Activated naive CD4-positive, alpha-beta T cell treated with anti-CD3 and anti-CD28 coated beads for 36 hours (primary cell): ENCODE results near the gene GCH1. TPM values are rescaled to one million over a fixed set of nuclear protein-coding genes. Genes with fewer than 3 reads are reported as not detected.
"Not testable (repeated sequence)": the region's sequence is repeated elsewhere in the genome, so short reads cannot be mapped to it uniquely, and the experiment has no call there.

Source experiments
- CTCF ChIA-PET: fragments of 350-600 bp; sonication (Branson Sonifier 250); formaldehyde crosslinking; loops from one replicate; lab custom pipeline; 2021; ENCODE audit warnings: antibody characterized with exemption; lab: Charles Lee
- DNase-seq: peaks from one replicate; pipeline ENCODE4 v3.0.0-alpha.2; 2020
- H3K27ac Mint-ChIP-seq: one replicate; pipeline ENCODE4 v1.8.0; 2021; ENCODE audit warnings: mild to moderate bottlenecking, mixed read lengths
- H3K27me3 Mint-ChIP-seq: one replicate; pipeline ENCODE4 v1.8.0; 2021; ENCODE audit warnings: low read depth, mixed read lengths
- H3K36me3 Mint-ChIP-seq: one replicate; pipeline ENCODE4 v1.8.0; 2021; ENCODE audit warnings: low read depth, mixed read lengths
- H3K4me1 Mint-ChIP-seq: one replicate; pipeline ENCODE4 v1.8.0; 2021; ENCODE audit warnings: low read depth, mixed read lengths
- H3K4me3 Mint-ChIP-seq: one replicate; pipeline ENCODE4 v1.8.0; 2021; ENCODE audit warnings: mild to moderate bottlenecking, moderate library complexity, mixed read lengths
- H3K9me3 Mint-ChIP-seq: one replicate; pipeline ENCODE4 v1.8.0; 2021; ENCODE audit warnings: mixed read lengths
- intact Hi-C: fragments of 100-400 bp; cut with micrococcal nuclease; formaldehyde crosslinking; loops from one replicate; pipeline ENCODE4 v1.15.1; 2023
- total RNA-seq, 2 experiments: library from RNA; stranded (reverse); gene quantifications; one replicate each; pipeline ENCODE4 v1.2.3, GENCODE V29; 2021

The GCH1 gene
- total RNA-seq, 2 experiments from 2014 or later, result 56.8 to 57.3 TPM

- no peak for DNase-seq
- no peaks in the 10 kb centered on the region for H3K9me3 Mint-ChIP-seq
- H3K27me3 Mint-ChIP-seq, result no peaks in the 10 kb centered on the region
- no peaks in the 10 kb centered on the region for H3K4me1 Mint-ChIP-seq
- no peak overlapping the region for H3K27ac Mint-ChIP-seq
- CTCF ChIA-PET, result no interaction called here
- no peaks in the 10 kb centered on the region for H3K36me3 Mint-ChIP-seq
- intact Hi-C loops, result no loop called here
- H3K4me3 Mint-ChIP-seq, result no peak overlapping the region
These were observed 25.6 kb upstream of the GCH1 start for GRCh38 chr14:54928216-54928615.

DNA sequence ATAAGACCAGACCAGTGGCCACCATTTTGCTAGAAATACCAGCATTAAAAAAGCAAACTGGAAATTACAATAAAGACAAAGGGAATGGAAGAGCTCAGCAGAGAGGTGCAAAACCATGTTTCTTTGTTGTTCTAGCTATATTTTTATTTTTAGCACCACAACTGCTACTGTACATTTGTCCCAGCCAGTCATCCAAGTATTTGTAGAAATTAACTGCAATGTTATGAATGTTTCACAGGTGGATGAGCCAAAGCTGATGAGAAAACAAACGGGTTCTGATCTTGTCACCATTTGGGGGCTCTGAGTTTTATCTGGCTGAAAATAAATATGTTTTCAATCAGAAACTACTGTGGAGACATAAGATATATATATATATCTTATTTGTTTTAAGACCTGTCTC lies 24.9 kb upstream of the GCH1 start:
- intact Hi-C loops, result no loop called here
- no peaks in the 10 kb centered on the region for H3K36me3 Mint-ChIP-seq
- no peaks in the 10 kb centered on the region for H3K9me3 Mint-ChIP-seq
- no peaks in the 10 kb centered on the region for H3K27me3 Mint-ChIP-seq
- no peak overlapping the region for H3K27ac Mint-ChIP-seq
- DNase-seq, result no peak
- no peak overlapping the region for H3K4me3 Mint-ChIP-seq
- CTCF ChIA-PET, result no interaction called here
- H3K4me1 Mint-ChIP-seq, result no peaks in the 10 kb centered on the region

DNA sequence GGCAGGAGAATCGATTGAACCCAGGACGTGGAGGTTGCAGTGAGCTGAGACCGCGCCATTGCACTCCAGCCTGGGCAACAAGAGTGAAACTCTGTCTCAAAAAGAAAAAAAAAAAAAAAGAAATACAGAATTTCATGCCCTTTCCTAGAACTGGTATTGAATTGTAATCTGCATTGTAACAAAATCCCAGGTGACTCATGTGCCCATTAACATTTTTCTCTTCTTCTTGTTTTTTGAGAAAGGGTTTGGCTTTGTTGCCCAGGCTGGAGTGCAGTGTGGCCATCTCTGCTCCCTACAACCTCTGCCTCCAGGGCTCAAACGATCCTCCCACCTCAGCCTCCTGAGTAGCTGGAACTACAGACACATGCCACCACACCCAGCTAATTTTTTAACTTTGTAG lies 23.9 kb upstream of the GCH1 start:
- H3K4me3 Mint-ChIP-seq, DNase-seq, H3K36me3 Mint-ChIP-seq, H3K27me3 Mint-ChIP-seq, H3K9me3 Mint-ChIP-seq, H3K4me1 Mint-ChIP-seq, H3K27ac Mint-ChIP-seq, intact Hi-C loops: not testable (repeated sequence)
- CTCF ChIA-PET, result interaction anchor here (0.6 kb wide), 1 partner anchor 35 kb away, joined by 3 read pairs; no protein-coding TSS in a partner anchor

GRCh38 chr14:54922598-54922997 lies 20.0 kb upstream of the GCH1 start:
- Mint-ChIP-seq H3K9me3 (no peaks in the 10 kb centered on the region), H3K4me1 (no peaks in the 10 kb centered on the region), H3K36me3 (no peaks in the 10 kb centered on the region), H3K27ac (no peak overlapping the region), H3K4me3 (no peak overlapping the region), H3K27me3 (no peaks in the 10 kb centered on the region)
- DNase-seq, result no peak
- intact Hi-C loops, result no loop called here
- CTCF ChIA-PET, result no interaction called here

- CTCF ChIA-PET, result no interaction called here
- Mint-ChIP-seq H3K4me1 (no peaks in the 10 kb centered on the region), H3K4me3 (no peak overlapping the region), H3K36me3 (no peaks in the 10 kb centered on the region), H3K27me3 (no peaks in the 10 kb centered on the region), H3K27ac (no peak overlapping the region), H3K9me3 (no peaks in the 10 kb centered on the region)
- intact Hi-C loops, result no loop called here
- no peak for DNase-seq
These were observed 17.4 kb upstream of the GCH1 start for GRCh38 chr14:54920052-54920451.

DNA sequence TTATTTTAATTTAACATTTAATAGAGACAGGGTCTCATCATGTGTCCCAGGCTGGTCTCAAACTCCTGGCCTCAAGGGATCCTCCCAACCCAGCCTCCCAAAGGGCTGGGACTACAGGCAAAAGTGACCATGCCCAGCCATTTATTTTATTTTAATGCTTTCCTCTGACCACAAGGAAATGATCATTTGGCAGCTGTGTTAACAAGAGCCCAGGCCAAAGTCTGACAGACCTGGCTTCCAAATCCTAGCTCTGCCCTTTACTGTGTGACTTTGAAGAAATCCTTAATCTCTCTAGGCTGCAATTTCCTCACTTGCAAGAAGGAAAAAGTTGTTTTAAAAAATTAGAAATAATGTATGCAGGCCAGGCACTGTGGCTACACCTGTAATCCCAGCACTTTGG lies 16.7 kb upstream of the GCH1 start:
- Mint-ChIP-seq H3K36me3 (no peaks in the 10 kb centered on the region), H3K27ac (no peak overlapping the region), H3K27me3 (no peaks in the 10 kb centered on the region), H3K4me1 (no peaks in the 10 kb centered on the region), H3K4me3 (no peak overlapping the region), H3K9me3 (no peaks in the 10 kb centered on the region)
- CTCF ChIA-PET, result no interaction called here
- intact Hi-C loops, result no loop called here
- no peak for DNase-seq

DNA sequence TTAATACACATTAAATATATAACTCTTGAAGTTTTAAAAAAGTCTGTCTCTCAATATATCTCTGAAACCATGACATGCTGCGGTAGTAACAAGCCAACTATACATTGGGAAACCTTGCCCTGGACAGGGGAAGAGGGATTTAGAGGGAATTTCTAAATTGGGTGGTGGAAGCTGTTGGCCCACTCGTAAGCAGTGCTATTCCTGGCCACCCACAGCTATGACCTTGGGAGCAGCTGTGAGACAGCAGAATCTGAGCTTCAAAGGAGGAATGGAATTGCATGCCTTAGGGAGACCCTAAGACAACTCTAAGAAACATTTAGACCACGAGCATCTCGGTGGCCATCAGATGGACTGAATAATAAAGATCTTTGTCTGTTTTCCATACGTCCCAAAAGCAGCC lies 15.8 kb upstream of the GCH1 start:
- no peak for DNase-seq
- Mint-ChIP-seq H3K4me1 (no peaks in the 10 kb centered on the region), H3K4me3 (no peak overlapping the region), H3K9me3 (no peaks in the 10 kb centered on the region), H3K36me3 (no peaks in the 10 kb centered on the region), H3K27me3 (no peaks in the 10 kb centered on the region), H3K27ac (no peak overlapping the region)
- CTCF ChIA-PET, result interaction anchor here (1.0 kb wide), 1 partner anchor 16 kb away, joined by 6 read pairs; the partner anchor contains the start of gene GCH1
- intact Hi-C loops, result no loop called here

DNA sequence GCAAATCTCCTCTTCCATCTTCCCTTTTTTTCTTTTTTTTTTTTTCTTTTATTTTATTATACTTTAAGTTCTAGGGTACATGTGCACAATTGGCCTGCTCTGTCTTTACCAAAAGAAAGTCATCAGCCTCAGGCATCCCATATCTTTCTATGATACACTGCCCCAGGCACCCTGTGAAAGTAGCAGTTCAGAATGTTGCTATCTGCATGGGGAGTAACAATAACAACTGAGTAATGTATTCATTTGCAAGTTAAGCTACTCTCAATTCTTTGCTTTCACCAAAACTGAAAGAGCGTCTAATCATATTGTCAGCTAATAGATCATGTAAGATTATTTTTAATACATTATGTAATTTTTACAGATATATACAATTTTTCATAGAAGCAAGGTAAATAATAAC lies 13.5 kb upstream of the GCH1 start:
- intact Hi-C loops, result no loop called here
- H3K4me1 Mint-ChIP-seq, result no peaks in the 10 kb centered on the region
- H3K9me3 Mint-ChIP-seq, result no peaks in the 10 kb centered on the region
- H3K36me3 Mint-ChIP-seq, result no peaks in the 10 kb centered on the region
- no peaks in the 10 kb centered on the region for H3K27me3 Mint-ChIP-seq
- no peak overlapping the region for H3K4me3 Mint-ChIP-seq
- no peak overlapping the region for H3K27ac Mint-ChIP-seq
- DNase-seq, result no peak
- CTCF ChIA-PET, result no interaction called here

DNA sequence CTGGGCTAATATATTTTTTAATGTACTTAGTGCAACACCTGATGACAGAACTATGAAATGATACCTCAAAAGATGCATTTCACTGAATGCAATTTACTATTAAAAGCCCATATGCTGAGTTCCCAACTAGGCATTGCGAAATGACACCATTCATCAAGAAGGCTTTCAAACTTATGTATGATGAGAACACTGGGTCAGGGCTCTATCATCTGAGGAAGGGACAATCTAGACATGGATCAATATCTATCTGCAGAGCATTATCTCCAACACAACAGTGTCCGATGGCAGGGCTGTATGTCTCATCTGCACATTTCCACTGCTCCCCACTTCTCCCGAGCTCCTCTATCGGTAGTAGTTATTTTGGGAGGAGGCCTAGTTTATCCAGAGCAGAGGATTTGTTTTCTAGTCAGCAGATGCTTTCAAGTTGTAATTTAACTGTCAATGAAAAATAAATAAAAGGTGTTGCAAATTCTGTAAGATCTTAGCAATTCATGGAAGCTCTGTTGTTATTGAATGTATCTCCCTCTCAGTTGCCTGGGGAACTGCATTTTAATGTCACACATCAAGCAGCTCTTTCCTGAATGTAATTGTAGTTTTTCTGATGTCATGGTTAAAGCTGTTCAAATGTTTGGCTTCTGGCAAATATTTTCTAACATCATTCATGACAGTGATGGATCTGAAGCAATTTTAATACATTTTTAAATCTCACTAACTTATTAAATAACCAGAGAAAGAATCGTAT lies 7.4 kb upstream of the GCH1 start:
- CTCF ChIA-PET, result no interaction called here
- no peak for DNase-seq
- H3K4me1 Mint-ChIP-seq, result peaks cover 10% of the 10 kb centered on the region
- no peak overlapping the region for H3K27ac Mint-ChIP-seq
- no peaks in the 10 kb centered on the region for H3K9me3 Mint-ChIP-seq
- intact Hi-C loops, result no loop called here
- no peaks in the 10 kb centered on the region for H3K27me3 Mint-ChIP-seq
- H3K36me3 Mint-ChIP-seq, result no peaks in the 10 kb centered on the region
- H3K4me3 Mint-ChIP-seq, result no peak overlapping the region

- H3K27me3 Mint-ChIP-seq, H3K27ac Mint-ChIP-seq, DNase-seq, intact Hi-C loops, H3K4me1 Mint-ChIP-seq, H3K9me3 Mint-ChIP-seq, H3K36me3 Mint-ChIP-seq, H3K4me3 Mint-ChIP-seq: not testable (repeated sequence)
- CTCF ChIA-PET, result interaction anchor here (0.6 kb wide), 1 partner anchor 20 kb away, joined by 3 read pairs; no protein-coding TSS in a partner anchor
These were observed 6.3 kb upstream of the GCH1 start for GRCh38 chr14:54908973-54909372.

DNA sequence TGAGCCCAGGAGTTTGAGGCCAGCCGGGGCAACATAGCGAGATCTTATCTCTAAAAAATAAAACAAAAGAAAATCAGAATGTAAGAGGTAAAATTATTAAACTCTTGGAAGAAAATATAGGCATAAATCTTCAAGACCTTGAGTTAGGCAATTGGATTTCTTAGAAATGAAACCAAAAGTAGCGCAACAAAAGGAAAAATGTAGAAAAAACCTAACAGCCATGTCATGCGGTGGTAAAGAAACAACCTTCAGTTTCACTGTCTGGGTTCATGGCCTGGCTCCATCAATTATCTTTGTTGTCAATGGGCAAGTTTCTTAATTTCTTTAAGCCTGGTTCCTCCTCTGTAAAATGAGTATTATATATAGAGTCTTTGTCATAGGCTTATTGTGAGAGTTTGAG lies 5.6 kb upstream of the GCH1 start:
- peak; percentile 34 for DNase-seq
- CTCF ChIA-PET, result no interaction called here

DNA sequence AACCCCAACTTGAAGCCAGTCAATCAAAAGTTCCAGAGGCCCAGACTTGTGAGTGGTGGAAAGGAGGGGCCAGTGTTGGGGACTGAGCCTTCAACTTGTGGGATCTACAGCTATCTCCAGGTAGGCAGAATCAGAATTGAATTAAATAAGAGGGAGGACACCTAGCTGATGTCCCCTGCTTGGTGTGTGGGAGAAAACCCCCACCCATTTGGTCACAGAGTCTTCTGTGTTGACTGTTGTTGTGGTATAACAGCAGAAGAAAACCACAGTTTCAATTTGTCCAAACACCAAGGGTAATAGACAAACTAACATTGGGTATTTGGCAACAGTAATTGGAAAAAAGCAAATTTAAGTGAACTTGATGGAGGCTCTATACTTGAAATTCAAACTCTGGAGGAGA lies 3.4 kb upstream of the GCH1 start:
- H3K27me3 Mint-ChIP-seq, result no peaks in the 10 kb centered on the region
- intact Hi-C loops, result no loop called here
- H3K4me3 Mint-ChIP-seq, result no peak overlapping the region
- peaks cover 12% of the 10 kb centered on the region for H3K4me1 Mint-ChIP-seq
- DNase-seq, result no peak
- CTCF ChIA-PET, result no interaction called here
- H3K27ac Mint-ChIP-seq, result no peak overlapping the region
- H3K9me3 Mint-ChIP-seq, result no peaks in the 10 kb centered on the region
- H3K36me3 Mint-ChIP-seq, result no peaks in the 10 kb centered on the region

More for the DNA sequence above, 5.6 kb upstream of the GCH1 start:
- intact Hi-C loops, result no loop called here
- Mint-ChIP-seq H3K9me3 (no peaks in the 10 kb centered on the region), H3K27ac (no peak overlapping the region), H3K4me1 (peaks cover 11% of the 10 kb centered on the region), H3K4me3 (no peak overlapping the region), H3K27me3 (no peaks in the 10 kb centered on the region), H3K36me3 (no peaks in the 10 kb centered on the region)

DNA sequence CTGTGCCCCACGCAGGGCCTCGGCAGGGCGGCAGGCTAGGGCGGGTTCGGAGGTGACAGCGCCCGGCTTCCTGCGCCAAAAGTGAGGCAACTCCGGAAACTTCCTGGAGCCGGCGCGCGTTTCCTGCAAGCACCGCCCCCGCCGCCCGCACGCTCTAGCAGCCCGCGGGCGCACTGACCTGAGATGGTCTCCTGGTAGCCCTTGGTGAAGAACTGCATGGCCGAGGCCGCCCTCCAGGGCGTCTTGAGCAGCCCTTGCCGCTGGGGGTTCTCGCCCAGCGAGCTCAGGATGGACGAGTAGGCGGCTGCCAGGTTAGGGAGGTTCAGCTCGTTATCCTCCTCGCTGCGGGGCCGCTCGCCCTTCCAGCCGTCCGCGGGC lies 494 bp downstream of the GCH1 start:
- DNase-seq, result peak; percentile 88
- Mint-ChIP-seq H3K27me3 (no peaks in the 10 kb centered on the region), H3K27ac (peak overlapping the region; percentile 88), H3K9me3 (no peaks in the 10 kb centered on the region), H3K4me3 (peak overlapping the region; percentile 86), H3K36me3 (peaks cover 7% of the 10 kb centered on the region), H3K4me1 (peaks cover 20% of the 10 kb centered on the region)
- intact Hi-C loops, result loop anchor here (1.0 to 5.0 kb wide), 12 partner anchors 21 to 528 kb away; partner anchors contain the start of genes CGRRF1, CNIH1, MAPK1IP1L and SOCS4
- CTCF ChIA-PET, result interaction anchor here (0.7 to 4.5 kb wide), 8 partner anchors 10 to 128 kb away, joined by 3 to 19 read pairs (median 6); no protein-coding TSS in a partner anchor
